ENCODE measurements around the gene ANKMY2.

Gene ANKMY2

GRCh38 chr7:16657656-16658279 is 12.2 kb upstream of the ANKMY2 start:
- DNase-seq: no peak

DNA sequence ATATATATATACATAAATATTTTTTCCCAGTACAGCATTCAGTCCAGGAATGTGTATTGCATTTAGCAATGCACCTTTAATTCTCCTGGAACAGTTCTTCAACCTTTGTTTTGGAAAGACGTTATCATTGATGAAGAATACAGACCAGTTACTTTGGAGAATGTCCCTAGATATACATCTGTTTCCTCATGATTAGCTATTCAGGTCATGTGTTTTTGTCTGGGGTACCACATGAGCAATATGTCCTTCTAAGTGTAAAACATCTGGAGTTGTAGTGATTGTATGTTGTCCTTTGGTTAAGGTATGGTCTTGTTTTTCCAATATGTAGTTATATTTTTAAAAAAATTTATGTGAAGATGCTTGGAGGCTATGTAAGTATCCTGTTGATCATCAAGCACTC is 10.6 kb upstream of the ANKMY2 start:
- no peak for DNase-seq

- no peak for DNase-seq
These were observed 9.8 kb upstream of the ANKMY2 start for GRCh38 chr7:16655394-16655793.

DNA sequence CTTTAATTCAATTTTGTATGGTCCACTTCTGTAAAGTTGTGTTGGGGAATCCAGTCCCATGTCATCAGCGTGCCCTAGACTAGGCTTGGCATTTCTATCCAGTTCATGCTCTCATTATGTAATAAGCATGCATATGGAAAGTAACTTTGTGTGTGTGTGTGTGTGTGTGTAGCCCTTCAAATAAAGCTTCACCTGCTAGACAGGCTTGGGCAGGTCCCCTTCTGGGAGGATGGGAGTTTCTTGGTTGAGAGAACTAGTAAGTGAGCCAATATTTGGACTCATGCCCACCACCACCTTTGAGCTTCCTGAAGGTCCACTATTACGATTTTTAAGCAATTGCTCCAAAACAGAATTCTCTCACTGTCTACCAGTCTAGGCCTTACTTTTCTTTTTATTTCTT is 7.3 kb upstream of the ANKMY2 start:
- DNase-seq: no peak

DNA sequence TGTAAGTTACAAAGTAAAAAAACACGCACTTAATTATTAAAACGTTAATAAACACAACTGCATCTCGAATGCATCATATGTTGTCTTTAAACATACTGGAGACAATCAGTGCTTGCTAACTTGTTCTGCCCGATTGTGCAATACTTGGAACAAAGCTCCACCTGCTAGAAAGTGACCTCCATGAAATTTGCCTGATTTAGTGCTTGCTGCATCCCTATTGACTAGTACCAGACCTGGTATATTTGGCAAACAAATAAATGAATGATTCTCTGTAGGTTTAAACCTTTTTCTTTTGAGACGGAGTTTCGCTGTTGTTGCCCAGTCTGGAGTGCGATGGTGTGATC is 6.7 kb upstream of the ANKMY2 start:
- DNase-seq: no peak

DNA sequence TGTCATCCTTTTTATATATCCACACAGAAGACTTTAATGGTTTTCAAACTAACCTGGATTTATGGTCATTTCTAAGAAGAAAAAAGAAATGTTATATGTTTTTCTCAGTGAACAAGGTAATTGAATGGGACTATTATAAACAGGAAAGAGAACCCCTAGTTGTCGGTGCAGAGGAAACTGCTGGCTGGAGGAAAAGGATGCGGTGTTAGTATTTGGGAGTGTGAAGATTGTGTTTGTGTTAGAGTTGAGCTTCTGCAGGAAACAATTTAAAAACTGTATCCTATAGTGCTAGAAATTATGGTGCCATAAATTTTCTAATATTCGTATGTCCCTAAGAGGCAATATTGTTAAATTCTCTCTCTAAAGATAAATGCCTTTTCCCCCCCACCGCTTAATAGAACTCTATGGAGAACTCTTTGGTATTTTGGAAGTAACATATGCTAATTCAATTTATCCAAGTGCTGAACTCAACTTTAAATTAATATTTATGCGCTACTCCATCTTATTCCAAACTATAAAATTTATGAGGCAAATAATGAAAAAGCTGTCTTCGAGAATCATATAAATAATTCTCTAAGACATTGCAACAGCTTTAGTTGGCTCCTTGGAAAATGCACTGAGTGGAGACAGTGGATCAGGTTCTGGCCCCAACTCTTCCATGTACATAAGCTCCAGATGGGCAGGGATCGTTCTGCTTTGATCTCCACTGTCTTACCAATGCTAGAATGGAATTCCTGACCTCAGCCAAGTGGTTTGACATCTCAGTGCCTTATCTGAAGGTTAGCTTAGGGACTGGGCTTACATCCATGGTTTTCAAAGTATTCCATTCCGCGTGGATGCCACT is 6.1 kb upstream of the ANKMY2 start:
- no peak for DNase-seq

DNA sequence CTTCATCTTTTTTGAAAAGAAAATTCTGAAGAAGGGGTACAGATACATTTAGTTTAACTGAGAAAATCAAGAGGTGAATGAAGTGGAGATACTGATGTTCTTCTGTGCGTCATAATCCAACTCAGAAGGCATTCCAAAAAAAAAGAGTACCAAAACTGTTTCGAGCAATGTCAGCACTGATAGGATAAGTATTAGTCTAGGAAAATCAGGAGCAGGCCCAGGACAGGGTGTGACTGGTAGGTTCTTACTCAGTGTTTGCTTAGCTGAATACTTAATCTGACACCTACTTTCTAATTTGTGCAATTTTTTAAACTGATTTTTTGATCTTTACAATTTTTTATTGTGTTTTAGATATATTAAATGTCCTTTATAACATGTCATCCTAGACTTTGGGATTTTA is 4.7 kb upstream of the ANKMY2 start:
- no peak for DNase-seq

DNA sequence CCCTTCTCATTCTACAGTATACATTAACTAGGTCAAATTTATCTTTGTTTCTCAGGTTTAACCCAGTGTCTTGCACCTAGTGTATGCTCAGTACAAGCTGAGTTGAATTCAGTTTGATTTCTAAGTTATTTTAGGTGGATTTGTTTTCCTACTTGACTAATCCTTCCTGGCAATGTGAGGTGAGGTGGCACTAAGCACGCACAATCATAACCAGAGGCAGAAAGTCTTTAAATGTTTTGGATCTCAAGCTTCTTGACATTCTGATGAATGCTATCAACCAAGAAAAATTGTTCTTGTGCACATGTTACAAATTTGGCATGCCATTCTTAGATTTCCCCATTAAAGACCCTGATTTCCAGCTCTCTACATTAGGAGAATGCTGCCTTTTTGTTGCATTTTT is 3.6 kb upstream of the ANKMY2 start:
- DNase-seq: no peak

GRCh38 chr7:16648551-16648950 is 3.0 kb upstream of the ANKMY2 start:
- no peak for DNase-seq

DNA sequence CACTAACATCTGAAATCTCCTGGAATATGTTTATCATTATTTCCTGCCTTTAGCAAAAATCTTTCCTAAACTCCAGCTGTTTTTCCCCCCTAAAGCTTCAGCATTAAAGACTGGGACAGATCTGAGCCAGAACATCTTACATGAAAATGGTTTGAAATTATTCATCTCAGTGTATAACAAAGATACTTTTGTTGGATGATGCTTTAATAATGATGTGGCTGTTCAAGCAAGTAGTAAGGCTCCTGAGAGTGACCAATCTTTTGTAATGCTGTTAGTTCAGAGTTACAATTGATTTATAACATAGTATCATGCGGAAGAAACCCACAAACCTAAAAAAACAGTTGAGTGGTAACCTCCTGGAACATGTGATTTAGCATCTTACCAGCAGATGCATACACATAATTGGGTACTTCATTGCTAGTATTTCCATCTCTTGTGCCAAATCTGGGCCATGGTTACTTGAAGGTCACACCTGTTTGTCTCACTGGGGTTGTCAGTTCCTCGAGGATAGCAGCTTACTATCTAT is 1.9 kb upstream of the ANKMY2 start:
- no peak for DNase-seq

GRCh38 chr7:16646472-16647072 is 1.0 kb upstream of the ANKMY2 start:
- no peak for DNase-seq

- DNase-seq: peak; percentile 11 to 38 (median 24)
These were observed 640 bp downstream of the ANKMY2 start for GRCh38 chr7:16644636-16645592.

DNA sequence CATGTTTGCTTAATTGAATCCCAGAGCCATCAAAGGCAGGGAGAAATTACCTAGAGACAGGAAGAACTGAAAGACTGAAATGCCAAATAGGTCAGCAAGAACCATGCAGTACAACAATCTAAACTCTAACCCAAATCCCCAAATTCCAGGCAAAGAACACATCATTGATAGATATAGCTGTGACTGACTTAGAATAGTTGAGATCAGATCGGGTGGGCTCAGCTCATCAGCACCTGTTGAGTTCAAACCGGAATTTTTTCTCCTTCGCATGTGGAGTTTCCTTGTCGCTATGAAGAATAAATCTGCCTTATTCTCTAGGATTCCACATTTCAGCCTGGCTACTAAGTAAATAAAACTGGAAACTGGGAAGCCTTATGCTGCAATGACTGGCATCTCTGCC is 1.4 kb downstream of the ANKMY2 start:
- DNase-seq: no peak

DNA sequence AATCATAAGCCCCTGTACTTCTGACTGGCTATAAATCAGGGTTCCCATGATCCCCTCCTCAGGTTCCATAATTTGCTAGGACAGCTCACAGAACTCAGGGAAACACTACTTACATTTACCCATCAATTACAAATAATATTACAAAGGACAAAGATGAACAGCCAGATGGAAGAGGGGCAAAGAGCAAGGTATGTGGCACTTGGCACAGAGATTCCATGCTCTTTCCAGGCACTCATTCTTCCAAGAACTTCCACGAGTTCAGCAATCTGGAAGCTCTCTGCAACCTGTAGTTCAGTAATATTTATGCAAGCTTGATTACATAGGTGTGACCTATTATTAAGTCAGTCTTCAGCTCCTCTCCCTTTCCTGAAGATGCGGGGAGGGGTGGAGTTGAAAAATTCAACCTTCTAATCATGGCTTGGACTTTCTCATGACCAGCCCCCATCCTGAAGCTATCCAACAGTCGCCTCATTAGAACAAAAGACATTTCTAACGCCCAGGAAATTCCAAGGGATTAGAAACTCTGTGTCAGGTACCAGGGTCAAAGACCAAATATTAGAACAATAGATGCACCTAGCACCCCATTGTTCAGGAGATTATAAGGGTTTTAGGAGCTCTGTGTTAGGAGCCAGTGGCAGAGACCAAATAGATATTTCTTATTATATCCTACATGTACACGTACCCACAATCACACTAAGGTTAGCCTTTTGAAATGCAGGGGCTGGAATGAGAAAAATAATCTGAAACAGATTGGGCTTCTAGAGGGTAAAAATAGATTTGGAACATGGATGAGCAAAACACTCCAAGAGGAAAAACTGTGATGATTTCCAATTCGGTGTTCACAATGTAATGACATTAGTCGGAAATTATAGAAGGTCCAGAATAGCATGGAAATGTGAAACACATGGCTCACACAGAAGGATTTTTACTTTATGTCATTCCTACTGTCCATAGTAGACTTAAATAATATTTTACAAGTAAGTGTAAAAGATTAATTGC is 7.0 kb downstream of the ANKMY2 start:
- DNase-seq: no peak

- no peak for DNase-seq
These were observed 8.2 kb downstream of the ANKMY2 start for GRCh38 chr7:16637379-16637778.

DNA sequence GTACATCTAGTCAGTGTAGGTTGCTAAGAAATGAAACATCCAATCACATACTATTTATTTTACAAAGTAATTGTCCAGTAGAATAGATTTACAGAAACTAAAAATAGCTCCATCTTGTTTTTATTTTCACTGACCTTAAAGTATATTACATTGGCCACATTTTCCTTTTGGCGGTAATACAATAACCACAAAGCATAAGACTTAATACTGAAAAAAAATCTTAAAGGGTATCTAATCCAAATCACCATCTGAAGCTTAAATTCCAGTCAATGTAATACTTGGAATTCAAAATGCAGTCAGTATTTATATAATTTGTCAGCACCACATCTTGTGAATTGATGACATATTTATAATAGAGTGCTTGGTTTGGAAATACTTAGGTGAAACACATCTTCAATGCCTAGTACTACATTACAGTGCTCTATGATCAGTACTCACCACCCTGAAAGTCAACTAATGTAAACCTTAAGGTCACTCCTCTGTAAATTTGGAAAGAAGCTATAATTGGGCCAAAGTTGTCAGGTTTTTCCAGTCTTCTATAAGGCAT is 8.9 kb downstream of the ANKMY2 start:
- no peak for DNase-seq

GRCh38 chr7:16634271-16634738 is 11.2 kb downstream of the ANKMY2 start:
- no peak for DNase-seq

GRCh38 chr7:16630654-16631053 is 14.9 kb downstream of the ANKMY2 start:
- DNase-seq: no peak

DNA sequence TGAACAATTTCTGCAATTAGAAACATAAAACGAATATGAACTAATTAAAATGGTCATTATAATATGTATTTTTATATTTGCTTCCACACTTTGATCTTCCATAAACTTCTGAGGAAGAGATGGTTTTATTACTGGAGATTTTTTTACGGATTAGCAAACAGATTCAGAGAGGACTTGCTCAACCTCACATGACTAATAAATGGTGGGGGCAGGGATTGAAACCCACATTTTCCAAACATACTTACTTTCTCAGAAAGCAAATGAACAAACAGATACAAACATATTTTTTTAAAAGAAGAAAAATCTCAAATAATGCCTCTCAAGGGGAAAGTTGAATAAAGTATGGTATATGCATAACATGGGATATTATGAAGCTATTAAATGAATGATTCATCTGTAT is 18.3 kb downstream of the ANKMY2 start:
- no peak for DNase-seq

- DNase-seq: no peak
These were observed 19.2 kb downstream of the ANKMY2 start for GRCh38 chr7:16626388-16626787.

GRCh38 chr7:16619979-16620408 is 25.6 kb downstream of the ANKMY2 start:
- no peak for DNase-seq

Measured in activated naive CD4-positive, alpha-beta T cell (primary cell).